ENCODE measurements around the gene RTN3. TPM values are rescaled to one million over a fixed set of nuclear protein-coding genes. Genes with fewer than 3 reads are reported as not detected.

Gene RTN3
- polyA plus RNA-seq, 3 donors = 123 to 341 (median 232) TPM

DNA sequence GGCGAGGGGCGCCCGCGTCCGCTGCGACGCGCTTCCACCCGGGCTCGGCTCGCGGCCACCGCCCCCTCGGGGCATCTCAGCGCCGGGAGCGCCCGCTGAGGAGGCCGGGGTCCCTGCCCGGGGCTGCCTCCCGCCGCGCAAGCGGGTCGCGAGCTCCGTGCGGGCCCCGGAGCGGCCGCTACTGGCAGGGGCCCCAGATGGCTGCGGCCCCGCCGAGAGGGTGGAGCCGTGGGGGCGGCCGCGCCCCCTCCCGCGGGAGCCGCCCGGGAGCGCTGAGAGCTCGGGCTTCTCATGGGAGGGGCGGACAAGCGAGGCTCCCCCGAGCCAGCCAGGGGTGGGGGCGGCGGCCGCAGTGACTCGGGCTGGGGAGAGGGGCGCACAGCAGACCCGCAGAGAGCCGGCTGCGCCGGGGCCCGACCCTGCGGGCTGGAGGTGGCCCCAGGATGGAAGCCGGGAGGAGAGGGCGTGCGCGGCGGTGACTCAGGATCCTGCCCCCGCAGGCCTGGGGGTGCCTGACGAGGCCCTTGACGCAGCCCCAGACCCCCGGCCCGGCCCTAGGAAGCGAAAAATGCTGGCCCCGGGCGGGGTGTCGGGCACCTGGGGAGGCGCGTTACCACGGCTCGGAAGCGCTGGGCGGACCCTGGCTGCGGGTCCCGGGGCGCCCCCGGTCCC, 87.9 kb downstream of the RTN3 start:
- H3K4me1 ChIP-seq (ENCODE audit: control insufficient read depth in 1 of 2, insufficient read depth in 2 of 2, low read length in 2 of 2) = peaks cover 14 to 27% of the 10 kb centered on the region in 2 donors
- H3K79me2 ChIP-seq (ENCODE audit: insufficient read depth, low read length) = no peaks in the 10 kb centered on the region
- H3K9me3 Mint-ChIP-seq = peaks cover 0 to 11% (median 4%) of the 10 kb centered on the region in 7 donors
- H3K36me3 Mint-ChIP-seq = peaks cover 0 to 4% of the 10 kb centered on the region in 2 donors
- H3K27me3 Mint-ChIP-seq (ENCODE audit: low read depth in 3 of 3) = peaks cover 24 to 51% (median 33%) of the 10 kb centered on the region in 3 donors
- peak overlapping the region; percentile 86 for H3K4me2 ChIP-seq (replicated peaks; ENCODE audit: extremely low read depth, low read length, poor library complexity, severe bottlenecking)
- peaks cover 16% of the 10 kb centered on the region for H3K4me1 Mint-ChIP-seq
- peak overlapping the region; percentile 27 for H3K9ac ChIP-seq (ENCODE audit: insufficient read depth, low read length, poor library complexity, severe bottlenecking)
- H3K4me3 ChIP-seq (replicated peaks in 1 of 3; ENCODE audit: low read depth in 2 of 3, low read length in 3 of 3) = peak overlapping the region in 2 of 3 experiments; percentile 40 to 91
- peak overlapping the region; percentile 56 for H2AFZ ChIP-seq (ENCODE audit: insufficient read depth, low read depth, low read length, poor library complexity, severe bottlenecking)
- intact Hi-C loops (cut with micrococcal nuclease) = loop anchor here (5.0 to 10.0 kb wide), 3 partner anchors 178 to 378 kb away; no protein-coding TSS in a partner anchor
- H3K27ac Mint-ChIP-seq = no peak overlapping the region
- peaks cover 3 to 5% of the 10 kb centered on the region in 2 donors for H3K9me3 ChIP-seq (replicated peaks in 1 of 2; ENCODE audit: control insufficient read depth in 1 of 2, insufficient read depth in 1 of 2, low read length in 2 of 2)
- peaks cover 8% of the 10 kb centered on the region for H4K20me1 ChIP-seq (ENCODE audit: insufficient read depth, low read length)
- no peaks in the 10 kb centered on the region for H3K36me3 ChIP-seq (replicated peaks in 1 of 2; ENCODE audit: control insufficient read depth in 1 of 2, insufficient read depth in 2 of 2, low read length in 2 of 2)
- peaks cover 19 to 37% of the 10 kb centered on the region in 2 donors for H3K27me3 ChIP-seq (ENCODE audit: control insufficient read depth in 2 of 2, insufficient read depth in 2 of 2, low read length in 2 of 2)
- H3K27ac ChIP-seq (ENCODE audit: low read depth in 1 of 2, low read length in 2 of 2) = no peak overlapping the region
- no peak for DNase-seq
- under 1% methylated on average over 82 of the region's 82 CpGs for WGBS (ENCODE audit: insufficient coverage)
- TF ChIP-seq, protein P1, sequence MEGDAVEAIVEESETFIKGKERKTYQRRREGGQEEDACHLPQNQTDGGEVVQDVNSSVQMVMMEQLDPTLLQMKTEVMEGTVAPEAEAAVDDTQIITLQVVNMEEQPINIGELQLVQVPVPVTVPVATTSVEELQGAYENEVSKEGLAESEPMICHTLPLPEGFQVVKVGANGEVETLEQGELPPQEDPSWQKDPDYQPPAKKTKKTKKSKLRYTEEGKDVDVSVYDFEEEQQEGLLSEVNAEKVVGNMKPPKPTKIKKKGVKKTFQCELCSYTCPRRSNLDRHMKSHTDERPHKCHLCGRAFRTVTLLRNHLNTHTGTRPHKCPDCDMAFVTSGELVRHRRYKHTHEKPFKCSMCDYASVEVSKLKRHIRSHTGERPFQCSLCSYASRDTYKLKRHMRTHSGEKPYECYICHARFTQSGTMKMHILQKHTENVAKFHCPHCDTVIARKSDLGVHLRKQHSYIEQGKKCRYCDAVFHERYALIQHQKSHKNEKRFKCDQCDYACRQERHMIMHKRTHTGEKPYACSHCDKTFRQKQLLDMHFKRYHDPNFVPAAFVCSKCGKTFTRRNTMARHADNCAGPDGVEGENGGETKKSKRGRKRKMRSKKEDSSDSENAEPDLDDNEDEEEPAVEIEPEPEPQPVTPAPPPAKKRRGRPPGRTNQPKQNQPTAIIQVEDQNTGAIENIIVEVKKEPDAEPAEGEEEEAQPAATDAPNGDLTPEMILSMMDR (IDR thresholded peaks at IDR 0.05) = no peak
- H3K4me3 Mint-ChIP-seq = peak overlapping the region; percentile 52 to 59

DNA sequence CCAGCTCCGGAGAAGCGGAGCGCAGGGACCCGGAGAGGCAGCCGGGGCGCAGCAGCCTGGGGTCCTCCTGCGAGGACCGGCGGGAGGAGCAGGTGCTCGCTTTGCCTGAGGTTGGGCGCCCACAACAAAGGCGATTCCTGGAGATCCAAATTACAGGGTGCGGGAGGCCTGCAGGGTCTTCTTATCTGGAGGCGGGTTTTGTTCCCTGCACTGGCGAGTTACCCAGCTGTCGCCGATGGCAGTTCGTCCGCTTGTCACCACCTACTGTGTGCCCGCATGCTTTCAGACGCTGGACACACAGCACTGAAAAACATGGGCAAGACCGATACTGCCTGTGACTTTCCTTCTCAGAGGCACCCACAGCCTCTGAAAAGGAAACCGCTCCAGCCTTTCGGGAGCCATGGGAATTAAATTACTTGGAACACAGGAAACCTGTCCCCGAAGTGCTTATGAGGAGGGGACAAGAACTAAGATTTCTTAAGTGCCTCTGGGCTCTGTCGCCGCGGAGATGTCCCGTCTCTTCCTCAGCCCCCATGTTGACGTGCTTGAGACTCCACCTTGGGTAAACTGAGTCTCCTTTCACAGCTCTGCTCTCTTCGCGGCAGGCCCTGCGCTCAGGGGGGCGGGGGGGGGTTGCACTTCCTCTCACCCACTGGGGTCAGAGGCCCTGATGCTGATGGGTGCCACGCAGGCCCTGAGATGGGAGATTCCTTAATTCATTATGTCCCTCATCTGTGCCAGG, 88.6 kb downstream of the RTN3 start:
- H3K79me2 ChIP-seq (ENCODE audit: insufficient read depth, low read length) = no peaks in the 10 kb centered on the region
- peaks cover 19 to 37% of the 10 kb centered on the region in 2 donors for H3K27me3 ChIP-seq (ENCODE audit: control insufficient read depth in 2 of 2, insufficient read depth in 2 of 2, low read length in 2 of 2)
- Mint-ChIP-seq H3K27me3 (ENCODE audit: low read depth in 3 of 3) (peaks cover 25 to 53% (median 35%) of the 10 kb centered on the region in 3 donors), H3K4me1 (peaks cover 16% of the 10 kb centered on the region), H3K9me3 (peaks cover 0 to 11% (median 4%) of the 10 kb centered on the region in 7 donors), H3K4me3 (peak overlapping the region; percentile 66 to 79), H3K27ac (peak overlapping the region in 1 of 7 donors; percentile 2), H3K36me3 (peaks cover 0 to 4% of the 10 kb centered on the region in 2 donors)
- peaks cover 8% of the 10 kb centered on the region for H4K20me1 ChIP-seq (ENCODE audit: insufficient read depth, low read length)
- H3K27ac ChIP-seq (ENCODE audit: low read depth in 1 of 2, low read length in 2 of 2) = no peak overlapping the region
- TF ChIP-seq, protein P1 (IDR thresholded peaks at IDR 0.05) = no peak
- H3K9me3 ChIP-seq (replicated peaks in 1 of 2; ENCODE audit: control insufficient read depth in 1 of 2, insufficient read depth in 1 of 2, low read length in 2 of 2) = peaks cover 3 to 5% of the 10 kb centered on the region in 2 donors
- no peaks in the 10 kb centered on the region for H3K36me3 ChIP-seq (replicated peaks in 1 of 2; ENCODE audit: control insufficient read depth in 1 of 2, insufficient read depth in 2 of 2, low read length in 2 of 2)
- 11% methylated on average over 29 of the region's 35 CpGs for WGBS (ENCODE audit: insufficient coverage)
- intact Hi-C loops (cut with micrococcal nuclease) = loop anchor here (5.0 to 10.0 kb wide), 3 partner anchors 177 to 377 kb away; no protein-coding TSS in a partner anchor
- peak overlapping the region; percentile 27 for H3K9ac ChIP-seq (ENCODE audit: insufficient read depth, low read length, poor library complexity, severe bottlenecking)
- peak overlapping the region in 1 of 3 experiments; percentile 91 for H3K4me3 ChIP-seq (replicated peaks in 1 of 3; ENCODE audit: low read depth in 2 of 3, low read length in 3 of 3)
- H3K4me2 ChIP-seq (replicated peaks; ENCODE audit: extremely low read depth, low read length, poor library complexity, severe bottlenecking) = peak overlapping the region; percentile 86
- peaks cover 14 to 27% of the 10 kb centered on the region in 2 donors for H3K4me1 ChIP-seq (ENCODE audit: control insufficient read depth in 1 of 2, insufficient read depth in 2 of 2, low read length in 2 of 2)
- peak overlapping the region; percentile 56 for H2AFZ ChIP-seq (ENCODE audit: insufficient read depth, low read depth, low read length, poor library complexity, severe bottlenecking)
- DNase-seq = no peak

All from CD14-positive monocyte (primary cell).